Vagina (tissue), 2 donors: Measurements from ENCODE around the gene INTS1. TPM values are rescaled to one million over a fixed set of nuclear protein-coding genes. Genes with fewer than 3 reads are reported as not detected.

ENCODE experiments used
- DNase-seq, 2 donors: peaks; one replicate each; pipeline ENCODE4 v3.0.0-alpha.2; 2017; ENCODE audit errors: extremely low spot score in 2 of 2
- H3K27ac ChIP-seq: fragments of 200-600 bp; sonication (generic); one replicate; pipeline ENCODE4 v1.5.1; 2019
- H3K27me3 ChIP-seq: fragments of 200-600 bp; sonication (generic); one replicate; pipeline ENCODE4 v1.5.1; 2019
- H3K36me3 ChIP-seq, 2 donors: fragments of 200-600 bp; sonication (generic); one replicate each; pipeline ENCODE4 v1.5.1; 2017 to 2019
- H3K4me1 ChIP-seq: fragments of 200-600 bp; sonication (generic); one replicate; pipeline ENCODE4 v1.5.1; 2019
- H3K4me3 ChIP-seq, 2 donors: fragments of 200-600 bp; sonication (generic); 1 replicate in 1 of 2; 2 replicates in 1 of 2; pipeline ENCODE4 v1.5.1; 2016 to 2019
- H3K9me3 ChIP-seq: fragments of 200-600 bp; sonication (generic); one replicate; pipeline ENCODE4 v1.5.1; 2019
- CTCF ChIP-seq, 3 experiments: fragments of 450-650 bp in 2 of 3; fragments of 200-600 bp in 1 of 3; sonication (generic) in 1 of 3; IDR thresholded peaks; one replicate each; pipeline ENCODE4 v1.5.1; 2017 to 2019; ENCODE audit warnings: antibody characterized with exemption in 3 of 3, mild to moderate bottlenecking in 2 of 3, moderate library complexity in 2 of 3
- POLR2A ChIP-seq, 2 donors: fragments of 450-650 bp; IDR thresholded peaks; one replicate each; pipeline ENCODE4 v1.6.1; 2017; ENCODE audit warnings: antibody characterized with exemption in 2 of 2, mild to moderate bottlenecking in 2 of 2, moderate library complexity in 2 of 2
- POLR2AphosphoS5 ChIP-seq, 2 donors: sonication (generic); formaldehyde crosslinking; IDR thresholded peaks; one replicate each; pipeline ENCODE4 v1.9.0; 2017; ENCODE audit warnings: antibody characterized with exemption in 2 of 2, mild to moderate bottlenecking in 2 of 2, low read depth in 1 of 2; ENCODE audit not compliant: insufficient read depth in 1 of 2
- intact Hi-C: fragments of 100-400 bp; cut with DNase I; formaldehyde crosslinking; loops from one replicate; pipeline ENCODE4 v1.15.1; 2023
- total RNA-seq: library from RNA; depleted of rRNA; stranded (reverse); fragments of >200 nt; gene quantifications from one replicate; pipeline ENCODE4 v1.2.3, GENCODE V29; 2016

Gene INTS1
- total RNA-seq, 1 donor from 2014 or later = 67.3 TPM

GRCh38 chr7:1474736-1475135 is 29.5 kb downstream of the INTS1 start:
- H3K4me3 ChIP-seq = no peak overlapping the region
- TF ChIP-seq CTCF (IDR thresholded peaks at IDR 0.05) = no peak
- TF ChIP-seq POLR2AphosphoS5 (IDR thresholded peaks at IDR 0.05; ENCODE audit: insufficient read depth in 1 of 2, low read depth in 1 of 2) = no peak
- no peak for TF ChIP-seq POLR2A (IDR thresholded peaks at IDR 0.05)
- H3K4me1 ChIP-seq = peaks cover 11% of the 10 kb centered on the region
- no peaks in the 10 kb centered on the region for H3K9me3 ChIP-seq
- H3K27ac ChIP-seq = no peak overlapping the region
- DNase-seq = no peak
- H3K36me3 ChIP-seq = peaks cover 0 to 72% of the 10 kb centered on the region in 2 donors
- intact Hi-C loops = loop anchor here (5.0 kb wide), 1 partner anchor 247 kb away; no protein-coding TSS in a partner anchor
- H3K27me3 ChIP-seq = no peaks in the 10 kb centered on the region

GRCh38 chr7:1473864-1474512 is 30.2 kb downstream of the INTS1 start:
- intact Hi-C loops = loop anchor here (1.0 to 5.0 kb wide), 2 partner anchors 41 to 247 kb away; no protein-coding TSS in a partner anchor

GRCh38 chr7:1470901-1471300 is 33.3 kb downstream of the INTS1 start:
- intact Hi-C loops = loop anchor here (5.0 kb wide), 1 partner anchor 244 kb away; no protein-coding TSS in a partner anchor
- Histone ChIP-seq H3K27me3 (no peaks in the 10 kb centered on the region), H3K9me3 (no peaks in the 10 kb centered on the region), H3K36me3 (peaks cover 0 to 40% of the 10 kb centered on the region in 2 donors), H3K4me3 (no peak overlapping the region), H3K4me1 (peaks cover 22% of the 10 kb centered on the region), H3K27ac (no peak overlapping the region)
- DNase-seq = no peak
- no peak for TF ChIP-seq CTCF (IDR thresholded peaks at IDR 0.05)
- no peak for TF ChIP-seq POLR2A (IDR thresholded peaks at IDR 0.05)
- TF ChIP-seq POLR2AphosphoS5 (IDR thresholded peaks at IDR 0.05; ENCODE audit: insufficient read depth in 1 of 2, low read depth in 1 of 2) = no peak

More at GRCh38 chr7:1473864-1474512, 30.2 kb downstream of the INTS1 start:
- Histone ChIP-seq H3K36me3 (peaks cover 0 to 66% of the 10 kb centered on the region in 2 donors), H3K9me3 (no peaks in the 10 kb centered on the region), H3K4me1 (peaks cover 11% of the 10 kb centered on the region), H3K27me3 (no peaks in the 10 kb centered on the region), H3K27ac (no peak overlapping the region), H3K4me3 (no peak overlapping the region)
- DNase-seq = no peak
- TF ChIP-seq POLR2AphosphoS5 (IDR thresholded peaks at IDR 0.05; ENCODE audit: insufficient read depth in 1 of 2, low read depth in 1 of 2) = peak in 1 of 2 donors; percentile 11
- peak; percentile 58 to 90 (median 76) for TF ChIP-seq CTCF (IDR thresholded peaks at IDR 0.05)
- no peak for TF ChIP-seq POLR2A (IDR thresholded peaks at IDR 0.05)

- H3K4me3 ChIP-seq = no peak overlapping the region
- intact Hi-C loops = no loop called here
- TF ChIP-seq POLR2A (IDR thresholded peaks at IDR 0.05) (no peak), CTCF (IDR thresholded peaks at IDR 0.05) (no peak), POLR2AphosphoS5 (IDR thresholded peaks at IDR 0.05; ENCODE audit: insufficient read depth in 1 of 2, low read depth in 1 of 2) (no peak)
- no peaks in the 10 kb centered on the region for H3K9me3 ChIP-seq
- peaks cover 18% of the 10 kb centered on the region for H3K4me1 ChIP-seq
- H3K27ac ChIP-seq = no peak overlapping the region
- no peak for DNase-seq
- peaks cover 0 to 39% of the 10 kb centered on the region in 2 donors for H3K36me3 ChIP-seq
- H3K27me3 ChIP-seq = no peaks in the 10 kb centered on the region
Observed at GRCh38 chr7:1468643-1469298, 35.4 kb downstream of the INTS1 start.

- TF ChIP-seq CTCF (IDR thresholded peaks at IDR 0.05) = no peak
- TF ChIP-seq POLR2A (IDR thresholded peaks at IDR 0.05) = no peak
- TF ChIP-seq POLR2AphosphoS5 (IDR thresholded peaks at IDR 0.05; ENCODE audit: insufficient read depth in 1 of 2, low read depth in 1 of 2) = no peak
- intact Hi-C loops = no loop called here
- no peaks in the 10 kb centered on the region for H3K9me3 ChIP-seq
- peaks cover 0 to 33% of the 10 kb centered on the region in 2 donors for H3K36me3 ChIP-seq
- H3K27me3 ChIP-seq = no peaks in the 10 kb centered on the region
- no peak overlapping the region for H3K27ac ChIP-seq
- DNase-seq = no peak
- H3K4me1 ChIP-seq = peaks cover 19% of the 10 kb centered on the region
- no peak overlapping the region for H3K4me3 ChIP-seq
Observed at GRCh38 chr7:1468203-1468602, 36.0 kb downstream of the INTS1 start.
